HCT116 (cell line): ENCODE data around the gene PLA2G15. TPM values are rescaled to one million over a fixed set of nuclear protein-coding genes. Genes with fewer than 3 reads are reported as not detected.

Source experiments
- ATAC-seq: fragments of 200-7000 bp; cut with Tn5 transposase; 2 replicates; pipeline ENCODE4 v1.9.1; 2020; ENCODE audit warnings: mild to moderate bottlenecking, moderate library complexity
- BruUV-seq: library from RNA; stranded (reverse); fragments of 400-500 nt; replicated peaks from 2 replicates; lab custom pipeline; 2021; lab: Mats Ljungman, UMichigan
- CTCF ChIA-PET: fragments of 300-600 bp; sonication (Branson Sonifier 250); formaldehyde crosslinking; loops from one replicate; lab custom pipeline; 2021; ENCODE audit warnings: antibody characterized with exemption; lab: Charles Lee
- POLR2A ChIA-PET: fragments of 300-600, 350-600 bp; sonication (Branson Sonifier 250); formaldehyde crosslinking; loops from one replicate; lab custom pipeline; 2021; ENCODE audit warnings: antibody characterized with exemption; lab: Charles Lee
- RAD21 ChIA-PET, 2 experiments: fragments of 300-600 bp; sonication (Branson Sonifier 250); formaldehyde crosslinking; loops; one replicate each; lab custom pipeline; 2023; ENCODE audit warnings: low total read pairs in 2 of 2; ENCODE audit not compliant: uncharacterized antibody in 2 of 2, unreplicated experiment in 2 of 2, low non-redundant PET in 1 of 2; lab: Charles Lee
- DNase-seq: peaks from one replicate; pipeline ENCODE4 v3.0.0-alpha.2; 2010; ENCODE audit warnings: low read depth, low spot score
- H2AFZ ChIP-seq: fragments of 200-600 bp; shearing (Covaris generic), sonication (generic); 2 replicates; pipeline ENCODE4 v1.6.1; 2017; ENCODE audit warnings: low read depth, mixed run types, mixed read lengths, antibody characterized with exemption, low read length; ENCODE audit not compliant: poor library complexity, severe bottlenecking
- H3K27ac ChIP-seq: 2 replicates; pipeline ENCODE4 v1.5.1; 2012; ENCODE audit warnings: low read depth, low read length
- H3K27me3 ChIP-seq: fragments of 200-600 bp; sonication (generic); 2 replicates; pipeline ENCODE4 v1.6.1; 2016; ENCODE audit warnings: mixed run types, low read length, mixed read lengths; ENCODE audit not compliant: insufficient read depth
- H3K36me3 ChIP-seq, 2 experiments: fragments of 200-500 bp in 1 of 2; fragments of 200-600 bp in 1 of 2; sonication (Bioruptor generic) in 1 of 2; sonication (generic) in 1 of 2; 2 replicates each; pipeline versions ENCODE4 v1.5.1 to v1.6.1; 2014 to 2016; ENCODE audit warnings: low read length in 2 of 2, inconsistent platforms in 1 of 2, mixed read lengths in 1 of 2, mixed run types in 1 of 2; ENCODE audit not compliant: insufficient read depth in 2 of 2, control insufficient read depth in 1 of 2
- H3K4me1 ChIP-seq, 2 experiments: fragments of 200-600 bp in 1 of 2; sonication (generic) in 1 of 2; 2 replicates each; pipeline versions ENCODE4 v1.5.1 to v1.6.1; 2012 to 2017; ENCODE audit warnings: low read length in 2 of 2, inconsistent platforms in 1 of 2, mild to moderate bottlenecking in 1 of 2, mixed read lengths in 1 of 2, mixed run types in 1 of 2, moderate library complexity in 1 of 2; ENCODE audit not compliant: insufficient read depth in 2 of 2, control insufficient read depth in 1 of 2
- H3K4me2 ChIP-seq: fragments of 200-600 bp; sonication (generic); 2 replicates; pipeline ENCODE4 v1.6.1; 2017; ENCODE audit warnings: mixed run types, low read length, mixed read lengths
- H3K4me3 ChIP-seq, 2 experiments: fragments of 200-600 bp in 1 of 2; sonication (generic) in 1 of 2; replicated peaks in 1 of 2; 2 replicates each; pipeline ENCODE4 v1.5.1; 2011 to 2016; ENCODE audit warnings: low read length in 2 of 2, control low read depth in 1 of 2, low read depth in 1 of 2, mild to moderate bottlenecking in 1 of 2, mixed read lengths in 1 of 2, mixed run types in 1 of 2
- H3K79me2 ChIP-seq: fragments of 200-600 bp; sonication (generic); 2 replicates; pipeline ENCODE4 v1.6.1; 2017; ENCODE audit warnings: mild to moderate bottlenecking, mixed run types, low read length, moderate library complexity, mixed read lengths; ENCODE audit not compliant: insufficient read depth
- H3K9ac ChIP-seq: fragments of 200-600 bp; sonication (generic); 2 replicates; pipeline ENCODE4 v1.6.1; 2016; ENCODE audit warnings: low read length, mixed read lengths
- H3K9me2 ChIP-seq: fragments of 200-600 bp; sonication (generic), shearing (Covaris generic); 2 replicates; pipeline ENCODE4 v1.6.1; 2017; ENCODE audit warnings: mixed run types, mild to moderate bottlenecking, moderate library complexity; ENCODE audit not compliant: insufficient read depth
- H3K9me3 ChIP-seq, 2 experiments: fragments of 200-500 bp in 1 of 2; fragments of 200-600 bp in 1 of 2; sonication (Bioruptor generic) in 1 of 2; sonication (generic) in 1 of 2; 2 replicates each; pipeline ENCODE4 v1.6.1; 2014 to 2017; ENCODE audit warnings: low read length in 2 of 2, mixed read lengths in 2 of 2, inconsistent platforms in 1 of 2, low read depth in 1 of 2, mild to moderate bottlenecking in 1 of 2, mixed run types in 1 of 2, moderate library complexity in 1 of 2; ENCODE audit not compliant: control insufficient read depth in 1 of 2, insufficient read depth in 1 of 2
- H4K20me1 ChIP-seq: fragments of 200-600 bp; sonication (generic), shearing (Covaris generic); 2 replicates; pipeline ENCODE4 v1.6.1; 2017; ENCODE audit warnings: mixed run types, mild to moderate bottlenecking, moderate library complexity; ENCODE audit not compliant: insufficient read depth
- CBX3 ChIP-seq: IDR thresholded peaks from 2 replicates; pipeline ENCODE4 v1.6.1; 2012; ENCODE audit warnings: low read depth
- EGR1 ChIP-seq: IDR thresholded peaks from 2 replicates; pipeline ENCODE4 v1.6.1; 2012; ENCODE audit warnings: low read depth
- EZH2 ChIP-seq: fragments of 200-600 bp; sonication (generic); IDR thresholded peaks from 2 replicates; pipeline ENCODE4 v1.6.1; 2017; ENCODE audit warnings: antibody characterized with exemption, mixed run types
- JUND ChIP-seq: IDR thresholded peaks from 2 replicates; pipeline ENCODE4 v1.6.1; 2012
- SIN3A ChIP-seq: IDR thresholded peaks from 2 replicates; pipeline ENCODE4 v1.6.1; 2012; ENCODE audit warnings: low read depth
- SRF ChIP-seq: IDR thresholded peaks from 2 replicates; pipeline ENCODE4 v1.6.1; 2012; ENCODE audit warnings: low read depth
- intact Hi-C: fragments of 100-400 bp; cut with micrococcal nuclease; formaldehyde crosslinking; loops from 2 replicates; pipeline ENCODE4 v1.10.0; 2022
- total RNA-seq: library from RNA; stranded (reverse); gene quantifications from one replicate; pipeline ENCODE4 v1.2.1, GENCODE V29; 2021; ENCODE audit not compliant: unreplicated experiment
- TF ChIP-seq, protein P1 (sequence below): IDR thresholded peaks from 2 replicates; pipeline ENCODE4 v1.6.1; 2012; ENCODE audit warnings: low read depth

The PLA2G15 gene
- total RNA-seq, 1 experiment from 2014 or later, result 7.5 TPM

- Histone ChIP-seq H3K27me3 (no peaks in the 10 kb centered on the region), H3K4me3 (no peak overlapping the region), H3K79me2 (peaks cover 19% of the 10 kb centered on the region; the same call in 1 of the 2 replicates), H3K9me3 (no peaks in the 10 kb centered on the region), H3K27ac (no peak overlapping the region), H3K4me2 (no peak overlapping the region), H3K9me2 (no peaks in the 10 kb centered on the region), H4K20me1 (no peaks in the 10 kb centered on the region), H3K36me3 (peaks cover 32 to 78% of the 10 kb centered on the region in 2 experiments), H3K9ac (no peak overlapping the region), H3K4me1 (no peaks in the 10 kb centered on the region), H2AFZ (no peak overlapping the region)
- DNase-seq, result no peak
- intact Hi-C loops, result no loop called here
- ChIA-PET RAD21 (no interaction called here), POLR2A (interaction anchor here (0.8 kb wide), 1 partner anchor 10 kb away, joined by 4 read pairs; the partner anchor contains the start of genes PRMT7 and SLC7A6OS), CTCF (interaction anchor here (1.5 kb wide), 1 partner anchor 37 kb away, joined by 5 read pairs; the partner anchor contains the start of gene SLC7A6)
- no peak for ATAC-seq
- TF ChIP-seq SRF (no peak), SIN3A (no peak), CBX3 (no peak), JUND (no peak), EGR1 (no peak), EZH2 (no peak)
- TF ChIP-seq, protein P1, sequence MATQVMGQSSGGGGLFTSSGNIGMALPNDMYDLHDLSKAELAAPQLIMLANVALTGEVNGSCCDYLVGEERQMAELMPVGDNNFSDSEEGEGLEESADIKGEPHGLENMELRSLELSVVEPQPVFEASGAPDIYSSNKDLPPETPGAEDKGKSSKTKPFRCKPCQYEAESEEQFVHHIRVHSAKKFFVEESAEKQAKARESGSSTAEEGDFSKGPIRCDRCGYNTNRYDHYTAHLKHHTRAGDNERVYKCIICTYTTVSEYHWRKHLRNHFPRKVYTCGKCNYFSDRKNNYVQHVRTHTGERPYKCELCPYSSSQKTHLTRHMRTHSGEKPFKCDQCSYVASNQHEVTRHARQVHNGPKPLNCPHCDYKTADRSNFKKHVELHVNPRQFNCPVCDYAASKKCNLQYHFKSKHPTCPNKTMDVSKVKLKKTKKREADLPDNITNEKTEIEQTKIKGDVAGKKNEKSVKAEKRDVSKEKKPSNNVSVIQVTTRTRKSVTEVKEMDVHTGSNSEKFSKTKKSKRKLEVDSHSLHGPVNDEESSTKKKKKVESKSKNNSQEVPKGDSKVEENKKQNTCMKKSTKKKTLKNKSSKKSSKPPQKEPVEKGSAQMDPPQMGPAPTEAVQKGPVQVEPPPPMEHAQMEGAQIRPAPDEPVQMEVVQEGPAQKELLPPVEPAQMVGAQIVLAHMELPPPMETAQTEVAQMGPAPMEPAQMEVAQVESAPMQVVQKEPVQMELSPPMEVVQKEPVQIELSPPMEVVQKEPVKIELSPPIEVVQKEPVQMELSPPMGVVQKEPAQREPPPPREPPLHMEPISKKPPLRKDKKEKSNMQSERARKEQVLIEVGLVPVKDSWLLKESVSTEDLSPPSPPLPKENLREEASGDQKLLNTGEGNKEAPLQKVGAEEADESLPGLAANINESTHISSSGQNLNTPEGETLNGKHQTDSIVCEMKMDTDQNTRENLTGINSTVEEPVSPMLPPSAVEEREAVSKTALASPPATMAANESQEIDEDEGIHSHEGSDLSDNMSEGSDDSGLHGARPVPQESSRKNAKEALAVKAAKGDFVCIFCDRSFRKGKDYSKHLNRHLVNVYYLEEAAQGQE, result no peak
- BruUV-seq, result TSS peak; percentile 2
Measured at GRCh38 chr16:68300734-68301459, 55.7 kb downstream of the PLA2G15 start.
